HG03025 (cell line): Measurements from ENCODE around the gene WDR54.

Experiments
- ATAC-seq: cut with Tn5 transposase; IDR thresholded peaks from one replicate; pipeline ENCODE4 v1.9.1; 2021; ENCODE audit warnings: mild to moderate bottlenecking, moderate library complexity; ENCODE audit not compliant: unreplicated experiment, low FRiP score

Gene WDR54

DNA sequence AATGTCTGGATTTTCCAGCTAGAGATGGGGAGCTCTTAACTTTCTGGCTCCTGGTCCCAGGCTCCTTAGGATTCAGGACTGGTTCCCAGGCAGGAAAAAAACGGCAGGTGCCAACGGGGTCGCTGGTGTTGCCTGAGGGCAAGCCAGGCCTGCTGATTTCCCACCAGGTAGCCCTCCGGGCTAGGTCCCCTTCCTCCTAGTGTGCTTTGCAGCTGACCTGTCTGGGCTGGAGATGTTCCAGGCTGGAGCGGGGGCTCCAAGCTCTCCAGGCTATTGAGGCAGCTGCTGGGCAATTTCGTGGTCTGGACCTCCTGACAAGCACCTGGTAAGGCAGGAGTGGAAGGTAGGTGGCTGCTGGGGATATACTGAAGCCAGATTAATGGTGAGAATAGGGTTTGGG, 53.0 kb downstream of the WDR54 start:
- no peak for ATAC-seq

DNA sequence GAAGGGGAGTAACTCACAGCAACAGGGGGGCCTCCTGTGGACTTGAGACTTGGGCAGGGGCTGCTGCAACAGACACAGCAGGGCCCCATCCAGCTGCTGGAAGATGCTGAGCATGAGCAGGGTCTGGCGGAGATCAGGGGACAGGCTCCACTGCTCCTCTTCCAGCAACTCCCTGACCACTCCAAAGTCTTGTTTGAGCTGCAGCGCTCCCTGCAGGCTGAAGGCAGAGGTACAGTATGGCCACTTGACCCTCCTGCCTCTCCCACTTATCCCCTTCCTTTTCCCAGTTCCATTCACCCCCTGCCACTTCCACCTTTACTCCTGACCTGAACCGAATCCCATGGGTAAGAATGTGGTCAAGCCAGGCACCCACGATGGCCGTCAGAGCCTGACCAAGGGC, 53.4 kb downstream of the WDR54 start:
- no peak for ATAC-seq
